MM.1S (cell line): ENCODE measurements around the gene TBATA.

Experiments
- DNase-seq: peaks from one replicate; pipeline ENCODE4 v3.0.0-alpha.2; 2015
- H2AFZ ChIP-seq: fragments of 300-600 bp; sonication (generic); 2 replicates; pipeline ENCODE4 v1.6.0; 2016; ENCODE audit warnings: antibody characterized with exemption, low read length
- H3F3A ChIP-seq: fragments of 300-600 bp; sonication (generic); 2 replicates; pipeline ENCODE4 v1.6.1; 2016; ENCODE audit warnings: mild to moderate bottlenecking, antibody characterized with exemption, low read length, moderate library complexity, mixed read lengths; ENCODE audit not compliant: insufficient read depth
- H3K27ac ChIP-seq: fragments of 300-600 bp; sonication (generic); 2 replicates; pipeline ENCODE4 v1.5.1; 2016; ENCODE audit warnings: mild to moderate bottlenecking, low read length
- H3K27me3 ChIP-seq: fragments of 300-600 bp; sonication (generic); replicated peaks from 2 replicates; pipeline ENCODE4 v1.6.0; 2016; ENCODE audit warnings: low read length; ENCODE audit not compliant: insufficient read depth
- H3K36me3 ChIP-seq: fragments of 300-600 bp; sonication (generic); replicated peaks from 2 replicates; pipeline ENCODE4 v1.6.1; 2016; ENCODE audit warnings: mild to moderate bottlenecking, low read length, mixed read lengths; ENCODE audit not compliant: insufficient read depth
- H3K4me1 ChIP-seq: fragments of 300-600 bp; sonication (generic); 2 replicates; pipeline ENCODE4 v1.6.1; 2016; ENCODE audit warnings: low read length, mixed read lengths
- H3K4me2 ChIP-seq: fragments of 300-600 bp; sonication (generic); 2 replicates; pipeline ENCODE4 v1.6.0; 2016; ENCODE audit warnings: low read depth, low read length
- H3K4me3 ChIP-seq: fragments of 300-600 bp; sonication (generic); 2 replicates; pipeline ENCODE4 v1.5.1; 2016; ENCODE audit warnings: low read length, mixed read lengths
- H3K79me2 ChIP-seq: fragments of 300-600 bp; sonication (generic); 2 replicates; pipeline ENCODE4 v1.6.1; 2016; ENCODE audit warnings: mixed run types, low read length, mixed read lengths
- H3K9ac ChIP-seq: fragments of 300-600 bp; sonication (generic); 2 replicates; pipeline ENCODE4 v1.6.1; 2016; ENCODE audit warnings: low read length, mixed read lengths
- H3K9me2 ChIP-seq: fragments of 300-600 bp; sonication (generic); replicated peaks from 2 replicates; pipeline ENCODE4 v1.6.1; 2016; ENCODE audit warnings: mild to moderate bottlenecking, low read length, mixed read lengths; ENCODE audit not compliant: insufficient read depth
- H3K9me3 ChIP-seq: fragments of 300-600 bp; sonication (generic); replicated peaks from 2 replicates; pipeline ENCODE4 v1.6.1; 2016; ENCODE audit warnings: mild to moderate bottlenecking, low read length, mixed read lengths; ENCODE audit not compliant: insufficient read depth
- H4K20me1 ChIP-seq: fragments of 300-600 bp; sonication (generic); 2 replicates; pipeline ENCODE4 v1.6.1; 2016; ENCODE audit warnings: mild to moderate bottlenecking, low read length, moderate library complexity, mixed read lengths; ENCODE audit not compliant: insufficient read depth
- CTCF ChIP-seq: fragments of 300-600 bp; sonication (generic); IDR thresholded peaks from 2 replicates; pipeline ENCODE4 v1.5.1; 2016; ENCODE audit warnings: antibody characterized with exemption, low read length, mixed read lengths
- EZH2 ChIP-seq: fragments of 300-600 bp; sonication (generic); optimal IDR thresholded peaks from 2 replicates; pipeline ENCODE3; 2017; ENCODE audit warnings: low read depth, mild to moderate bottlenecking, antibody characterized with exemption, low read length, mixed read lengths
- EZH2phosphoT487 ChIP-seq: fragments of 300-600 bp; sonication (generic); IDR thresholded peaks from 2 replicates; pipeline ENCODE4 v1.6.1; 2018; ENCODE audit warnings: antibody characterized with exemption, low read length

Gene TBATA

GRCh38 chr10:70740406-70741288 is 44.5 kb downstream of the TBATA start:
- Histone ChIP-seq H3F3A (no peaks in the 10 kb centered on the region), H3K9ac (no peak overlapping the region), H3K27me3 (no peaks in the 10 kb centered on the region), H4K20me1 (no peaks in the 10 kb centered on the region), H3K9me3 (no peaks in the 10 kb centered on the region), H3K4me2 (no peak overlapping the region), H3K27ac (no peak overlapping the region), H2AFZ (no peak overlapping the region), H3K4me3 (no peak overlapping the region), H3K79me2 (no peaks in the 10 kb centered on the region), H3K36me3 (no peaks in the 10 kb centered on the region), H3K9me2 (no peaks in the 10 kb centered on the region), H3K4me1 (no peaks in the 10 kb centered on the region)
- DNase-seq: no peak
- TF ChIP-seq CTCF: no peak
- no peak for TF ChIP-seq EZH2phosphoT487
- TF ChIP-seq EZH2: no peak

GRCh38 chr10:70738761-70739121 is 46.4 kb downstream of the TBATA start:
- Histone ChIP-seq H3K27me3 (no peaks in the 10 kb centered on the region), H4K20me1 (no peaks in the 10 kb centered on the region), H2AFZ (no peak overlapping the region), H3K9me2 (no peaks in the 10 kb centered on the region), H3F3A (no peaks in the 10 kb centered on the region), H3K27ac (no peak overlapping the region), H3K79me2 (no peaks in the 10 kb centered on the region), H3K4me3 (no peak overlapping the region), H3K4me2 (no peak overlapping the region), H3K9ac (no peak overlapping the region), H3K9me3 (no peaks in the 10 kb centered on the region), H3K4me1 (no peaks in the 10 kb centered on the region), H3K36me3 (no peaks in the 10 kb centered on the region)
- DNase-seq: no peak
- TF ChIP-seq CTCF (no peak), EZH2phosphoT487 (no peak), EZH2 (no peak)

- Histone ChIP-seq H3K9ac (no peak overlapping the region), H4K20me1 (no peaks in the 10 kb centered on the region), H3K4me2 (no peak overlapping the region), H3K27me3 (no peaks in the 10 kb centered on the region), H3K27ac (no peak overlapping the region), H3K4me3 (no peak overlapping the region), H3F3A (no peaks in the 10 kb centered on the region), H3K9me3 (no peaks in the 10 kb centered on the region), H3K9me2 (no peaks in the 10 kb centered on the region), H3K79me2 (no peaks in the 10 kb centered on the region), H2AFZ (no peak overlapping the region), H3K4me1 (no peaks in the 10 kb centered on the region), H3K36me3 (no peaks in the 10 kb centered on the region)
- no peak for TF ChIP-seq EZH2phosphoT487
- TF ChIP-seq CTCF: no peak
- no peak for TF ChIP-seq EZH2
- DNase-seq: no peak
These were observed 47.0 kb downstream of the TBATA start for GRCh38 chr10:70738006-70738760.
